Mucosa of gallbladder (tissue), 1 donor: ENCODE data around the gene IL5. TPM values are rescaled to one million over a fixed set of nuclear protein-coding genes. Genes with fewer than 3 reads are reported as not detected.

Experiments used
- DNase-seq: peaks from one replicate; pipeline ENCODE4 v3.0.0-alpha.2; 2020; ENCODE audit warnings: low spot score
- total RNA-seq: library from RNA; stranded (reverse); gene quantifications from one replicate; pipeline ENCODE4 v1.2.1, GENCODE V29; 2021
- donor health status: DM: no; HTN: no; CAD: no.

The IL5 gene
- total RNA-seq, 1 donor from 2014 or later = not detected

GRCh38 chr5:132498686-132499271 is 44.5 kb downstream of the IL5 start:
- peak; percentile 7 for DNase-seq

GRCh38 chr5:132498152-132498551 is 45.2 kb downstream of the IL5 start:
- peak; percentile 15 for DNase-seq

DNA sequence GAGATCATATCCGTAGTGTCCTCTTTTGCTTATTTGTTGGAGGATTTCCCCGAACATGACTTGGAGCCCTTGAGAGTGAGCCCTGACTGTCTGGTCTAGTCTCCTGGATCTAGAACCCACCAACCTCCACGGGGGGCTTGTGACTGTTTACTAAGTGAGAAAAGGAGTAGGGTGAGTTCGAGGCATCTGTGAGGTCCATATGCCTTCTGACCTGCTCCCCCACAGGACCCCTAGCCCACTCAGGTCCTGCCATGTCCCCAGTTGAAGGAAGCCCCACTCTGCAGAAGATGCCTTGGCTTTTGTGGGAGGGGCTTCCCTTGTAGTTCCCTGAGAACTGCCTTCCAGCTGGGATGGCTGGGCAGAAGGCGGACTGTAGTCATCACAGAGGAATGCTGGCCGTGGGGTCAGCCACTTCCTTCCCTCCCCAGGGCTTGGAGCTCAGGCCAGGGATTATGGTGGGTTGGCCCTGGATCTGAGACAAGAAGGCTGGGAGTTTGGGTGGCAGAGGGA is 45.8 kb downstream of the IL5 start:
- peak; percentile 72 for DNase-seq

- DNase-seq = peak; percentile 86
Observed at GRCh38 chr5:132496631-132497487, 46.5 kb downstream of the IL5 start.

GRCh38 chr5:132496191-132496630 is 47.1 kb downstream of the IL5 start:
- peak; percentile 93 for DNase-seq

DNA sequence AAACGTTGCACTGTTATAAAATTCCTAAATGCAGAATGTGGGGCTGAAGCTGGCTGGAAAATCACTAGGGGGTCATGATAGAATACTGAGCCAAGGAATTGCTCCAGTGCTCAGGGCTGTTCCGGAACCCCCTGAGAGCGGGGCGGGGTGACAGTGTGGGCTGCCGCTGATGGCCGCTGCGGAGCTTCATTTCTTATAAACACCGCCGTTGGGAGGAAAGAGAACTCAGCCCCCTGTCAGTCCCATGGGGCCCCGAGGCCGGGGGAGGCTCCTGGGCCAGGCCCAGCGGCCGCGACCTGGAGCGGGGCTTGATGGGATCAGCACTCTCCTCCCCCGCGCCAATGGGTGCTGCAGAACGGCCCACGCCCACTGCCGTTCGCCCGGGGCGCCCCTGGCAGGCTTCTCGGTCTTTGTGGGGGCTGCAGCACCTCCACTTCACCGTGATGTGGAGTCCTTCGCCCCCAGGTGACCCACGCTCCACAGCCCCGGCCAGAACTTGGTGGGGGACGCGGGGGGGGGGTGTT is 47.6 kb downstream of the IL5 start:
- peak; percentile 74 for DNase-seq

DNA sequence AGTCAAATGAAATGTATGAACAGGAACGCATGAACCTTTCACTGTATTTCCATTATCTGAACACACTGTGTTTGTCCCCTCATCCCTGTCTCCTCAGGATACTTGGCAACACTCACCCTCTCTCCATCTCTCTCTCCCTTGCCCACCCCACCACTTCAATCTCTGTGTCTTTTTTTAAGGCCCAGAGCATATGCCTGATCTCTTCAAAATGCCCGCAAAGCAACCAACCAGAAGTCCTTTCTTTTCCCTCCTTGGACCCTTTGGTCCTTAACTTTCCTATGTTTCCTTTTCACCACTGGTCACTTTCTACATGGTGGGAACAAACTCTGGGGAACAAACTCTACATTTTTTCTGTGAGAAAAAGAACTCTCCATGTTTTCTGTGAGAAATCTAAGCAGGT is 49.5 kb downstream of the IL5 start:
- DNase-seq = no peak

DNA sequence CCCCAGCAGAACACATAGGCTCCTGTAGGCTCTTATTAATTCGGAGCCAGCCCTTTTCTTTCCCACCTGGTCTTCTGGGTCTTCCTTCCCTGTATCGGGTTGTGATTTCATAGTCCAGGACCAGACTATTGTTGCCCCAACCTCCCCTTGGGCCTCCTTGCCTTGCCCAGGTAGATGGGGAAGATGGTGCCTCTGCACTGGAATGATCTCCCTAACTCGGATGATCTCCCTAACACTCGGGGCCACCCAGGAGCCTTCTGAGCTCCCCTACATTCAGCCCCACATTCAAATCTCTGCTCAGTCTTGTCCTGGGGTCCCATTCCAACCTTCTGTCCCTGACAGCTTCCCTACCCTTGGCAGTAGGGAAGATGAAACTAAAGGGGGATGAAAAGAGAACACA is 50.1 kb downstream of the IL5 start:
- DNase-seq = no peak

- peak; percentile 8 for DNase-seq
Observed at GRCh38 chr5:132492386-132493125, 50.8 kb downstream of the IL5 start.

Other genes starting within 250 kb of the IL5 start
- 0.37 TPM for gene SLC22A4, start 249.1 kb downstream of the IL5 start, total RNA-seq
- 27.0 TPM for gene SLC22A5, start 173.8 kb downstream of the IL5 start, total RNA-seq
- 38.3 TPM for gene IRF1, start 52.7 kb downstream of the IL5 start, total RNA-seq
- gene RAD50, start 13.5 kb upstream of the IL5 start, total RNA-seq = 37.3 TPM
- not detected for gene IL13, start 114.7 kb upstream of the IL5 start, total RNA-seq
- gene IL4, start 130.5 kb upstream of the IL5 start, total RNA-seq = not detected
- gene KIF3A, start 194.0 kb upstream of the IL5 start, total RNA-seq = 15.5 TPM
- 8.4 TPM for gene CCNI2, start 203.9 kb upstream of the IL5 start, total RNA-seq
- gene SEPTIN8, start 233.7 kb upstream of the IL5 start, total RNA-seq = 63.9 TPM